Astrocyte (in vitro differentiated cells and primary cell): ENCODE results near the gene C10orf67.

Experiments used
- EZH2 ChIP-seq: IDR thresholded peaks from 2 replicates; pipeline ENCODE4 v1.6.1; 2012; ENCODE audit warnings: mild to moderate bottlenecking, low read length, inconsistent platforms; ENCODE audit not compliant: insufficient read depth
- TF ChIP-seq, protein P1 (sequence below): IDR thresholded peaks from 2 replicates; pipeline ENCODE4 v1.5.1; 2011; ENCODE audit warnings: low read depth, mild to moderate bottlenecking, inconsistent platforms, low read length, moderate library complexity; ENCODE audit not compliant: insufficient read depth

DNA sequence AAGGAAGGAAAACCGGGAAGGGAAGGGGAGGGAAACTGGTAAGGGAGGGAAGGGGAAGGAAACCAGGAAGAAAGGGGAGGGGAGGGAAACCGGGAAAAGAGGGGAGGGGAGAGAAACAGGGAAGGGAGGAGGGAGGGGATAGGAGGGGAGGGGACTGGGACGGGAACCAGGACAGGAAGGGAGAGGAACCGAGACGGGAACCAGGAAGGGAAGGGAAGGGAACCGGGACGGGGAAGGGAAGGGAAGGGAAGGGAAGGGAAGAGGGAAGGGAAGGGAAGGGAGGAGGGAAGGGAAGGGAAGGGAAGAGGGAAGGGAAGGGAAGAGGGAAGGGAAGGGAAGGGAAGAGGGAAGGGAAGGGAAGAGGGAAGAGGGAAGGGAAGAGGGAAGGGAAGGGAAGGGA, 13.6 kb downstream of the C10orf67 start:
- TF ChIP-seq, protein P1, sequence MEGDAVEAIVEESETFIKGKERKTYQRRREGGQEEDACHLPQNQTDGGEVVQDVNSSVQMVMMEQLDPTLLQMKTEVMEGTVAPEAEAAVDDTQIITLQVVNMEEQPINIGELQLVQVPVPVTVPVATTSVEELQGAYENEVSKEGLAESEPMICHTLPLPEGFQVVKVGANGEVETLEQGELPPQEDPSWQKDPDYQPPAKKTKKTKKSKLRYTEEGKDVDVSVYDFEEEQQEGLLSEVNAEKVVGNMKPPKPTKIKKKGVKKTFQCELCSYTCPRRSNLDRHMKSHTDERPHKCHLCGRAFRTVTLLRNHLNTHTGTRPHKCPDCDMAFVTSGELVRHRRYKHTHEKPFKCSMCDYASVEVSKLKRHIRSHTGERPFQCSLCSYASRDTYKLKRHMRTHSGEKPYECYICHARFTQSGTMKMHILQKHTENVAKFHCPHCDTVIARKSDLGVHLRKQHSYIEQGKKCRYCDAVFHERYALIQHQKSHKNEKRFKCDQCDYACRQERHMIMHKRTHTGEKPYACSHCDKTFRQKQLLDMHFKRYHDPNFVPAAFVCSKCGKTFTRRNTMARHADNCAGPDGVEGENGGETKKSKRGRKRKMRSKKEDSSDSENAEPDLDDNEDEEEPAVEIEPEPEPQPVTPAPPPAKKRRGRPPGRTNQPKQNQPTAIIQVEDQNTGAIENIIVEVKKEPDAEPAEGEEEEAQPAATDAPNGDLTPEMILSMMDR, result no peak
- no peak for TF ChIP-seq EZH2
